ENCODE data around the gene GIPR. TPM values are rescaled to one million over a fixed set of nuclear protein-coding genes. Genes with fewer than 3 reads are reported as not detected.

GIPR gene
- total and polyA plus RNA-seq, 2 of the 13 experiments (the other 11 are each of a cell fraction or from before 2014, with no cell fraction given), result 0.15 to 1.2 TPM

GRCh38 chr19:45641274-45642105 lies 26.5 kb upstream of the GIPR start (continued):
- peak; percentile 52; the same call in 1 of the 2 replicates for TF ChIP-seq ZNF350 (CRISPR knock-in tag; IDR thresholded peaks at IDR 0.05; ENCODE audit: borderline replicate concordance, low read depth)
- TF ChIP-seq REL (CRISPR knock-in tag; conservative IDR thresholded peaks at IDR 0.05), result 0 out of 2 replicates have a peak, but pooled peaks have one; percentile 61
- TF ChIP-seq JUNB (CRISPR knock-in tag; IDR thresholded peaks at IDR 0.05; ENCODE audit: borderline replicate concordance), result no peak
- 0 out of 2 replicates have a peak, but pooled peaks have one; percentile 76 for TF ChIP-seq MTERF4 (CRISPR knock-in tag; IDR thresholded peaks at IDR 0.05)
- TF ChIP-seq ZNF572 (CRISPR knock-in tag; IDR thresholded peaks at IDR 0.05), result 0 out of 2 replicates have a peak, but pooled peaks have one; percentile 37
- 0 out of 2 replicates have a peak, but pooled peaks have one; percentile 36 for TF ChIP-seq ZNF747 (CRISPR knock-in tag; IDR thresholded peaks at IDR 0.05; ENCODE audit: borderline replicate concordance)
- no peak for TF ChIP-seq ZSCAN21 (CRISPR knock-in tag; IDR thresholded peaks at IDR 0.05; ENCODE audit: borderline replicate concordance)
- TF ChIP-seq IRF2 (CRISPR knock-in tag; IDR thresholded peaks at IDR 0.05), result 0 out of 2 replicates have a peak, but pooled peaks have one; percentile 27
- peak in 1 of 2 experiments; percentile 54; a peak in 2 of 4 replicates for TF ChIP-seq POLR2A (IDR thresholded peaks at IDR 0.05; ENCODE audit: insufficient read depth in 1 of 2, low read depth in 2 of 2, low read length in 2 of 2)
- TF ChIP-seq MNT (IDR thresholded peaks at IDR 0.05), result no peak
- peak; percentile 56; the same call in 1 of the 2 replicates for TF ChIP-seq ZNF335 (CRISPR knock-in tag; IDR thresholded peaks at IDR 0.05)
- peak; percentile 27; the same call in 1 of the 2 replicates for TF ChIP-seq THAP9 (CRISPR knock-in tag; IDR thresholded peaks at IDR 0.05; ENCODE audit: borderline replicate concordance)
- no peak for TF ChIP-seq ZNF614 (CRISPR knock-in tag; IDR thresholded peaks at IDR 0.05; ENCODE audit: borderline replicate concordance)
- 0 out of 2 replicates have a peak, but pooled peaks have one; percentile 32 for TF ChIP-seq HNF1B (CRISPR knock-in tag; IDR thresholded peaks at IDR 0.05)
- TF ChIP-seq ZNF775 (CRISPR knock-in tag; IDR thresholded peaks at IDR 0.05; ENCODE audit: borderline replicate concordance), result no peak
- TF ChIP-seq HDAC1 (CRISPR knock-in tag; IDR thresholded peaks at IDR 0.05), result 0 out of 2 replicates have a peak, but pooled peaks have one; percentile 5
- no peak; the same call in 1 of the 2 replicates for TF ChIP-seq YEATS4 (CRISPR knock-in tag; IDR thresholded peaks at IDR 0.05; ENCODE audit: borderline replicate concordance)
- no peak for TF ChIP-seq ARID2 (CRISPR knock-in tag; IDR thresholded peaks at IDR 0.05; ENCODE audit: borderline replicate concordance)
